Measurements from ENCODE around the gene NELL1.

Gene NELL1

GRCh38 chr11:21612326-21612725 lies 942.9 kb downstream of the NELL1 start:
- DNase-seq: no peak

- no peak for DNase-seq
Observed at GRCh38 chr11:21614961-21615360, 945.6 kb downstream of the NELL1 start.

- DNase-seq: no peak
Observed at GRCh38 chr11:21615955-21616371, 946.6 kb downstream of the NELL1 start.

- DNase-seq: no peak
Observed at GRCh38 chr11:21622566-21622965, 953.2 kb downstream of the NELL1 start.

GRCh38 chr11:21622995-21623394 lies 953.6 kb downstream of the NELL1 start:
- DNase-seq: no peak
